ENCODE results near the gene BPGM.
"Not testable (repeated sequence)": the region's sequence is repeated elsewhere in the genome, so short reads cannot be mapped to it uniquely, and the experiment has no call there.

The BPGM gene

GRCh38 chr7:134632937-134633540 lies 13.6 kb upstream of the BPGM start:
- DNase-seq: peak; percentile 50

DNA sequence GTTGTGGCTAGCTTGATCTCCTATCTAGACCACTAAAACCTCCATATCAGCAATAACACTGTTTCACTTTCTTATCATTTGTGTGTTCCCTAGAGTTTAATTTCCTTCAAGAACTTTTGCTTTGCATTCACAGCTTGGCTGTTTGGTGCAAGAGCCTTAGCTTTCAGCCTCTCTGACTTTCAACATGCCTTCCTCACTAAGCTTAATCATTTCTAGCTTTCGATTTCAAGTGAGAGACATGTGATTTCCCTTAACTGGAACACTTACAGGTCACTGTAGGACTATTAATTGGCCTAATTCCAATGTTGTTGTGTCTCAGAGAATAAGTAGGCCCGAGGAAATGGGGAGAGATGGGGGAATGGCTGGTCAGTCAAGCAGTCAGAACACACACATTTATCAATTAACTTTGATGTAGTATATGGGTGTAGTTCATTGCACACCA lies 10.6 kb upstream of the BPGM start:
- no peak for DNase-seq

DNA sequence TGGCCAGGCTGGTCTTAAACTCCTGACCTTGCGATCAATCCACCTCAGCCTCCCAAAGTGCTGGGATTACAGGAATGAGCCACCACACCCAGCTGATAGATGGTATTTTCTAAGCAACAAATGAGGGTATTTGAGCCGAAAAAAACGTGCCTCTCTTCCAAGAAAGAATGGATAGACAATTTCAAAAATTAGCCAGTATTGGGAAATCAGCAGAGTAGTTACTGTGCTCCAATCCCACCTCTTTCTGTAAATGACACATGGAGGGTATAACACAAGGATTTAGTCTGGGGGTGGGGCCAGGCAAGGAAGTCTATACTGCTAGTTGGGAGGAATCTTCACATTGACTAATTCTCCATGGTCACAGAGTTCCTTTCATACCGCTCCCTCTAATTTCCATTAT lies 9.2 kb upstream of the BPGM start:
- DNase-seq: no peak

- no peak for DNase-seq
Measured at GRCh38 chr7:134637934-134638719, 8.5 kb upstream of the BPGM start.

DNA sequence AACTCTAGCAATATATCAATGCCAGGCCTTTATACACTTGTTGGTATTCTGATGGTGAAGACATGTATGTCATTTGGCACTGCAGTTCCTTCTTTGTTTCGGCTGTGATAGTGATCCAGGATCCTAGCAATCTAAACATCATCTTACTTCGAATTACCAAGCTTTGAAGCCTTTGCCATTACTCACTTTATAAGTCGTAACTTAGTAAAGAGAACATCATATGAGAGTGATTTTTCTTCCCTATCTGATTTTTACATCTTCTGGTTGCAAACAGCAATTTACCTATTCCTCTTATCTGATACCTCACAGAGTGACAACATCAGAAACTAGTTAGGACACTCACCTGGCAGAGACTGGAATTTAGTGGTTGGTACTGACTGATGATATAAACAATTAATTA lies 7.6 kb upstream of the BPGM start:
- no peak for DNase-seq

DNA sequence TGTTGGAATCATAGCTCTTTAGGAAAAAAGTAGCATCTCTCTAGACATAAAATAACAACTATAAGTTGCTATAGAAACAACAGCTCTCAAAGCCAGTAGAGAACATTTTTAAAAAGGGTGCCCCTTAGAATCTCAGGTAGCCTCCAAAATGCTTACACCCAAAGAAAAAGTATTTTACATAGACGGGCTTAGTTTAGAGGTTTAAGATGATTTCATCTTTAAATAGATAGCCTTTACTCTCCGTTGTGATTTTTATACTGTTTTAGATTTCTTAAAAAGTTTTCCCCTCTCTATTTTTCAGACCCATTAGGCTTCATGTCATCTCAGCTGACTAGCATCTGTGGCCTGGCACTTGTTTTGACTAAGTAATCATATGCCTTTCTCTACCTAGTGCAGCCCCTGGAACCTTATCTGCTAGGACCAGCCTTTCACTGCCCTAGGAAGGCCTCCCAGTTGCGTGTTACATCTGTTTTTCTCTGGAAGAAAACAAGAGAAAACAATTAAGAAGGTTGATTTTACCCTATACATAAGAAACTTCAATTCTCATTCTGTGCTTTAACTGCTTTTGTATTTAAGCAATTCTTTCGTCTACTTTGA lies 6.9 kb upstream of the BPGM start:
- DNase-seq: no peak

GRCh38 chr7:134640842-134641715 lies 5.6 kb upstream of the BPGM start:
- no peak for DNase-seq

GRCh38 chr7:134641981-134642380 lies 4.7 kb upstream of the BPGM start:
- DNase-seq: not testable (repeated sequence)

GRCh38 chr7:134643131-134643530 lies 3.5 kb upstream of the BPGM start:
- no peak for DNase-seq

DNA sequence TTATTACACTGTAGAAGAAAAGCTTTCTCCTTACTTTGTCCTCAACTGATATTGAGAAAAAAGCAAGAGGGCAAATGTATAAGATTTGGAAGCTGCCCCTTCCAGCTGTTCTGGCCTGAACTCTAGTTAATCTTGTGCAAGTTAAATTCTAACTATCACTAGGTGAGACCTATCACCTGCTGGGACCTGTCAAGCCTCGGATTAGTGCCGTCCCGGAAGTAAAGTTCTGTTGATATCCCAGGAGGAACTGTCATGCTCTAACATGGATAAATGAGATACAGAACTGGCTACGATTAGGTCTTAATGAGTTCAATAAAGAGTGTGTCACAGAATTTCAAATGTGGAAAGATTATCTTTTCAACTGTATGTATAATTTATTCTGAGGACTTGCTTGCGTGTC lies 1.2 kb upstream of the BPGM start:
- no peak for DNase-seq

DNA sequence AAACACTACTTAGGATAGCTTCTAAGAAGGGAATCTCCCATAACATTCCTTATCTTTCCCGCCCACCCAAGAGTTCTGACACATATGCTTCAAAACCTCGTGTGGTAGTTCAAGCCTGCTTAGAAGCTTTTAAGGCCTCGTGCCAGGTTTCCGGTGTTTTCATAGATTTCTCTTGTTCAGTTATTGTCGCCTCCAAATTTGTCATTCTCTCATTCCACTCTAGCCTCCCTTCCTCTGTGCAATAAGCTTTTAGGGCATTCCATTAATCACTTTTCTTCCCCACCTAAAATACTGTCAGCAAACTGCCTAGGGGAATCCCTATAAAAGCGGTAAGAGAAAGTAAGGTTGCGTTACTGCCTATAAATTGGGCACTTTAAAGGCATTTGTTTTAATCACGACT lies 718 bp upstream of the BPGM start:
- DNase-seq: no peak

DNA sequence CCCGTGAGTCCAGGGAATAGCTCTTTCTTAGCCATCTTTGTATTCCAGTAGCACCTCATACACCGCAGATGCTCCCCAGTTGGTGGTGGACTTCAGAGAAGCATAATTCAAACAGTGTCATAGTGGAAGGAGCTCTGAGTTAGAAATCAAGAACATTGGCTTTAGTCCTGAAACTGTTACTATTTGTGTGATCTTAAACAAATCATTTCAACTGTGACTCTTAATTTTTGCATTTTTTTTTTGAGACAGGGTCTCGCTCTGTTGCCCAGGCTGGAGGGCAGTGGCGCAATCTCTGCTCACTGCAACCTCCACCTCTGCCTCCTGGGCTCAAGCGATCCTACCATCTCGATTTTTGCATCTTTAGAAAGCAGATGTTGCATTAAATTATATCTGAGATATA lies 1.8 kb downstream of the BPGM start:
- DNase-seq: no peak

DNA sequence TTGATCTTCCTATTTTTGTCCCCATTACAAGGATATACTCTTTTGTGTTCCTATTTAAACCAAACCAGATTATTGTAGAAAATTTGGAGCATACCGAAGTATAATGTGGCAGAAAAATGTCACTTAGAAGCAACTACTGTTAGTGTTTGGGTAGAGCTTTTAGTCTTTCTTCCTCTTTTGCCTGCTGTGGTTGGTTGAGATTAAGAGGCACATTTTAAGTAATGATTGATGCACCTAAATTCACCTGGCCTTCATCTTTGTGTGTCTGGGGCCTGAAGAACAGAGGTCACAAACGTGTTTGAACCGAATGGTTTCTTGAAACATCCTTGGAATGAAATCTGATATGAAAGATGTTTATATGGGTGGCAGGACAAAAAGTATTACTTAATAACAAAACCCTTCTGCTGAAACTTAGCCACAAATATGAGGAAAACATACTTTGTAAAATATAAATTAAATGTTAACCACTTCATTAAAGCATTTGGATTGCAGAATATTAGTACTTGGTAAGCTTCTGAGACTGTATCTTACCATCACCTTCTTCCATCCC lies 2.6 kb downstream of the BPGM start:
- DNase-seq: no peak

DNA sequence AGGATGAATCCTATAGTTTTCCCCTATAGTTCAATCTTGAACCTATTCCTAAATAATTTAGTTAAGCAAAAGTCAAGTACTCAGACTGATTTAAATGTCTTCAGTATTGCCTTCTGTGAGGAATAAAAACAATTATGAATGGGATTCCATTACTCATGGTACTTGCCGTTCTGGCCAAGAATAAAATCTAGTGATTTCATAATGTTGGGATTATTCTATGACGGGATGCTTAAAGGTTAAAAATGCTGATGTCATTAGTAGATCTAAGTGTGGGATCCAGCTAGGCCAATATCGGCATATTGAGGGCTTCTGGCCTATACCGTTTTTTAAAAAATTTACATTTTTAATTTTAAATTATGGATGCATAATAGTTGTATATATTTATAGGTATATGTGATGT lies 5.3 kb downstream of the BPGM start:
- no peak for DNase-seq

DNA sequence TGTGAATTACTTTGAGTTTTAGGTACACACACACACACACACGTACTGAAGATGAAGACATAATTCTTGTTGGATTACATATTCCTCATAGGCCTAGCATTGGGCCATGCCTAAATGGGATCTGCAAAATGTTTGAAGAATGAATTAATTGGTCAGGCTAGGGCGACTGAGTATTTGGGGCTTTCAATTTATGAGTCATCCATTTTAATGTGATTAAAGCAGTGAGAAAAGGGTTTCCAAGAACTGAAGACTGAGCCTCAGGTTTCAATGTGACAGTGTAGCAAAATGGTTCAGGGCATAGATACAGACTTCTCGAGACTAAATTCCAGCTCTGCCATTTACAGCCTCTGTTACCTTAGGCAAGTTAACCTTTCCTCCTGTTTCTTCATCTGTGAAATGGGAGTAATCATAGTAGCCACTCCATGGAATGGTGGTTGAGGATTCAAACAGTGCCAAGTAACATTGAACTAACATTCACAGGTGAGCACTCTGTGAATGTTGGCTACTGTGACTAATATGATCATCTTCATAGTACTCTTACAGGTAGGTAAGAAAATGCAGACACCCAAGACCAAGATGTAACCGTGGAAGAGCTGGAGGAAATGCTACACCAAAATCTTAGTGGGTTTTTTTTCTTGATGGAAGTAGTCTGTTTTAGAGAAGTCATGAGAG lies 7.6 kb downstream of the BPGM start:
- DNase-seq: no peak

GRCh38 chr7:134657526-134657925 lies 10.9 kb downstream of the BPGM start:
- DNase-seq: no peak

DNA sequence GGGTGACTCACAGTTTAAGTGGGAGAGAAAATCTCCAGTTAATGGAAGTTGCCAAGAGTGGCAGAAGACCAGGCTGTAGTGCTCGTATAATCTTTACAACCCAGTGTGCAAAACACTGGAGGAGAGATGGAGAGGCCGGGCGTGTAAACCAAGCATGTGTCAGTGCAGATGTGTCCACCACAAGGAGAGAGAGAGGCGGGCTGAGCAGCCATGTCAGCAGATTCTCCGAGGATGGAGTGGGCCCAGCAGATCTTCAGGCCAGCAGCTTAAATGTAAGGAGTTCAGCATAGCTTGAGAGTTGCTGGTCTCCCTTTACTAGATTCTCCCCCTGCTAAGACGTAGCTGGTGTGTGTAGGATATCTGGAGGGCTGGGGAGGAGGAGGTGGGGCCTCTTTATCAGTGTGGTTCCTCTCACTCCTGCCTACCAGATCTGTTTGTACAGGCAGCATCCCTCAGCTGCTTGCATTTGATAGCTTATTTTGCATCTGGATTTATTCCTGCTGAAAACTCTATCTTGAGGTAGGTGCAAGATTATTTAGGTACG lies 13.7 kb downstream of the BPGM start:
- peak; percentile 4 for DNase-seq

- peak; percentile 8 for DNase-seq
Measured at GRCh38 chr7:134660961-134661376, 14.3 kb downstream of the BPGM start.

- DNase-seq: no peak
Measured at GRCh38 chr7:134662166-134662870, 15.7 kb downstream of the BPGM start.

DNA sequence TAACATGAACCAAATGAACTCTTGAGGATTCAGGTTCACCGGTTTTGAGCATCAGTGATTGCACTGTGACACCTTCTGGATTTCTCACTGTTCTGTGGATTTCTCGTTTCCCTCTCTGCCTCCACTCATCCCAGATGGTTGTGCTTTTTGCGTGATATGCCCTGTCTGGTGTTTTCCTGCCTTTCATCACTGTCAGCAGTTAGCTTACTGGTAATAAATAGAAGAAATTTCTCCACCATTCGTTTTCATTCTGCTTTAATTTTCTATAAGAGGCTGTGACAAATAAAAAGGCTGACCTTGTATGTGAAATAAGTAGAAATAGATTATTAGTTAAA lies 16.2 kb downstream of the BPGM start:
- DNase-seq: no peak

GRCh38 chr7:134665045-134665444 lies 18.4 kb downstream of the BPGM start:
- not testable (repeated sequence) for DNase-seq

- no peak for DNase-seq
Measured at GRCh38 chr7:134667899-134668298, 21.2 kb downstream of the BPGM start.

All from eye (tissue), 1 donor.